ENCODE measurements around the gene FIGN.

FIGN gene

GRCh38 chr2:163709270-163709669 lies 26.5 kb downstream of the FIGN start:
- DNase-seq (ENCODE audit: low read depth in 2 of 2): no peak

- DNase-seq (ENCODE audit: low read depth in 2 of 2): no peak
These were observed 27.5 kb downstream of the FIGN start for GRCh38 chr2:163708265-163708664.

- DNase-seq (ENCODE audit: low read depth in 2 of 2): no peak
These were observed 32.4 kb downstream of the FIGN start for GRCh38 chr2:163703386-163703785.

DNA sequence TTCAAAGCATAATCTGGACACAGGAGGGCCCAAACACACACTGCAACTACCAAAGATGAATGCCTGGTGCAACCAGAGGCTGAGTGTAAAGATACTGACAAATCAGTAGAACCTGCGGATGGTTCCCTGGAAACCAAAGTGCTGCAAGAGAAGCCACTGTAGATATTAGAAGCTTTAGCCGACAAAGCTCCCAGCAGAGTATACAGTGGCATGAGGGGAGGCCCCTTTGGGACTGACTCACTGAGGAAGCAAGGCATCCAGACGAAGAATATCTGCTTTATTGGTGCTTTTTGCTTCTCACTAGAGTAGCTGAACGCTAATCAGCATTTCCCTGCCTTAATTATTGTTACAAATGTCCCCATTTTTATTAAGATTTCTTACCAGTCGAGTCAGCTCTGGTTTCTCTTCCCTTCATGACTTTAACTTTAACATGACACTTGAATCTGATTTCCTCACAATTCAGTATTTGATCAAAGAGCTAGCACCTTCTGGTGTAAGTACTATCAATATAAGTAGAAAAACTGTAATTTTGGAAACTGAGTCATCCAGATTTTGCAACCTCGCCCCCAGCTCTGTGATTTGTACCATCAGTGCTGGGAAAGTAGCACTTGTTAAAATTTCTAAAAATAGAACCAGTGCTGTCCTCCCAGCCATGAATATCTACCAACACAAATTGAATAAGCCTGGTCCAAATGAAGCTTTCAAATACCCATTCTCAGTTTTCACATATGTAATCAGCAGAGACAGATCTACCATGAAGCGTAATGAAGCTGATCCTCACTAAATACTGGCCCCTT lies 34.2 kb downstream of the FIGN start:
- DNase-seq (ENCODE audit: low read depth in 2 of 2): no peak

DNA sequence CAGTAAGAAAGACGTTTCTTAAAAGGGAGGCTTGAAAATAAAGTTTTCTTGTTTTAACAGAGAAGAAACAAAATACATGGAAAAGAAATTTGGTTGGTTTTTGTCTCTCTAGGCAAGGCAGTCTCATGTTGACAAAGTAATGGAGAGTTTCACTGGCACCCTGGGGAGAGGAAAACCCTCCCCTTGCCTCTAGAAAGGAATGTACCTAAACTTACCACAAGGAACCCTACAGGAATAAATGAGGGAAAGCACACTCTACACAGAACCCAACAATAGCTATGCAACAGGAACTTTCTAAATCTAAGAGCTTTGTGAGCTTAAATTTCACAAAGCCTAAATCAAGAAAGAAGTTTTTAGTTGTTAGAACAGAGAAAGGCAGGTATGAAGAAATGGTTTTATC lies 37.0 kb downstream of the FIGN start:
- no peak for DNase-seq (ENCODE audit: low read depth in 2 of 2)

GRCh38 chr2:163697846-163698637 lies 37.8 kb downstream of the FIGN start:
- no peak for DNase-seq (ENCODE audit: low read depth in 2 of 2)

GRCh38 chr2:163697429-163697828 lies 38.4 kb downstream of the FIGN start:
- DNase-seq (ENCODE audit: low read depth in 2 of 2): no peak

- DNase-seq (ENCODE audit: low read depth in 2 of 2): no peak
These were observed 42.3 kb downstream of the FIGN start for GRCh38 chr2:163693484-163693883.

- DNase-seq (ENCODE audit: low read depth in 2 of 2): no peak
These were observed 43.0 kb downstream of the FIGN start for GRCh38 chr2:163692611-163693482.

GRCh38 chr2:163692081-163692480 lies 43.7 kb downstream of the FIGN start:
- no peak for DNase-seq (ENCODE audit: low read depth in 2 of 2)

DNA sequence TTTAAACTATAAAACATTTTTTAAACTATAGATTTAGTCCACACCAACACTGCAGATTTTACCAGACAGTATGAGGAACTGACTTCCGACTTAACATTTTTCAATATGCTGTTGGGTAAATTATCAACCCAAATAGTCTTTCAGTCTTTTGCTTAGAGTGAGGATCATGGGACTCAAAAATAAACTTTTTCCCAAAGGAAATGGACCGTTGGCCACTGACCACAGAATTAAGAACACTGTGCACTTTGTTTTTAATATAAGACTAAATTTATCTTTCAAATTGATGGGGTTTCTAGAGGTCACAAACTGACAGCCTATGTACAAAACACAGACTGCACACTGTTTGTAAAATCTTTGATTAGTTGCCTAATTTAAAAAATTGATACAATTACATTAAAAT lies 44.9 kb downstream of the FIGN start:
- DNase-seq (ENCODE audit: low read depth in 2 of 2): no peak

DNA sequence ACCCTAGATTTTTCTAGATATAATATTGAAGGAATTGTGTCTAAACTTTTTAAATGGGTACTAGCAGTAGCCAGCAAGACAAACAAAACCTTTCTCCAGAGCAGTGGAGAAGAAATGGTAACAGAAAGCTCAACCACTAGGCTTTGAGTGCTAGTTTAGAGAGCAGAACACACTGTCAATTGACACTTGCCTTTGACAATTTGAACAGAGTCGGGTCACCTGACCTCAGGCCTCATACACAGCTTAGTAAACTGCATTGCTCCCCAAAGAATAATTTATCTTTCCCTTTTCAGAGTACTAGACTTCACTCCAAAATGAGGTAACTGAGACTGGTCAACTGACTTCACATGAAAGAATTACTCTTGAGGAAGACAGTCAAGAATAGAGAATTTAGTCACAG lies 48.6 kb downstream of the FIGN start:
- no peak for DNase-seq (ENCODE audit: low read depth in 2 of 2)

DNA sequence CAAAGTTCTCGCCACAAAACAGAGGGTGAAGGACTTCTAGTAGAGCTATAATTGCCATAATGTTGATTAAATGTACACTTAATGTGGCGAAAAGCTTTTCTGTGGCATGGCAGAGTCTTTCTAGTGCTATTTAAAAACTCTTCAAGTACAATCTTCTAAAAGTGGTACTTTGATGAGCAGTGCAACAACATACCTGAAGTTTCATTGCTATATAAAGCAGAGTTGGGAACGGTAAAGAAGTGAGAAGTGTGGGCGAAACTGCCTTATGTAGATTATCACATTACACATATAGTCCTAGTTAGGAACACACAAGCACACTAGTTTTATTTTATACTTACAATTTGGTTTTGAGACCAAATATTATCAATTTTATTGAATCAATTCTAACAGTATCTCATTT lies 49.5 kb downstream of the FIGN start:
- no peak for DNase-seq (ENCODE audit: low read depth in 2 of 2)

DNA sequence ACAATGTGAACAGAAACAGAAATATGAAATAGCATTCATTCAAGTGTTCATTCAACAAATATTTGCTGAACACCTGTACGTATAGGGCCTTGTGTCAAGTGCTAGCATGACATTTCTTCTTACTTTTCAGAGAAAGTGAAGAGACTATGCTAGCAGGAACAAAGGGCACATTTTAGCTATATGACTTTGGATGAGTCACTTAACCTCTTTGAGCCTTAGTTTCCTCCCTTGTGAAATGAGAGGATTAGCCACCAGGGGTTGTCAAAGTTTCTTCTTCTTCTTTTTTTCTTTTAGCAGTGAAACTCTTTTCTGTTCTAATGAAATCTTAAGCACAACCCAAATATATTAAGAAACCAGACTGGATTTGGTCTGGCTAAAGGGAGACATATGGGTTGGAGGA lies 53.1 kb downstream of the FIGN start:
- no peak for DNase-seq (ENCODE audit: low read depth in 2 of 2)

DNA sequence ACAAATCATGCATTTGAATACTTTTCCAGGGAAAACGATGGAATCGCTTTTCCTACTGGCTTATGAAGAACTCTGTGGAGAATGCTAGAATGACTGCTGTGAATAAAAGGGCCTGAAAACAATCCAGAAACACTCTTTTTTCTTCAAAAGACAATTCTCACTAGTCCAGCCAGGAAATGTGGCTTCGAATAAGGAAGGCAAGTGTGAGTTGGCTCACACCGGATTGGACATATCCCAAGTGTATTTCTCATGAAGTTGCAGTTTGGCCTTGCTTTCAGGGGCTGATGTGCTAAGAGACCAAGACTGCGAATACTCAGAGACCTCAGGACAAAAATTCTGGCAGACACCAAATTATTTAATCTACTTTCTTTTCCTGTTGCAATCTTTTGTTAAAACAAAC lies 54.1 kb downstream of the FIGN start:
- DNase-seq (ENCODE audit: low read depth in 2 of 2): no peak

DNA sequence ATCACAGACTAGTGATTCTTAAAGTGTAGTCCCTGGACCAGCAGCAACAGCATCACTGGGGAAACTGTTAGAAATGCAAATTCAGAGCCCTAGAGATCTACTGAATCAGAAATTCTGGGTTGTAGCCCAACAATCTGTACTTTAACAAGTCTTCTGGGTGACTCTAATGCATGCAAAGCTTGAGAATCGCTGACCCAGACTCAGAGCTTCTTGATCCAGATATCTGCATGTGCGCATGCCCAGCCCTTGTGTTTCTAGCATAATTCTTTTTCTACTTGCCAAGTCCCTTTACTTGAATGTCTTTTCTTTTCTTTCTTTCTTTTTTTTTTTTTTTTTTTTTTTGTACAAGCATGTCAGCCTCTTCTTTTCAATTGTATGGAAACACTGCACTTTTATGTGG lies 60.4 kb downstream of the FIGN start:
- no peak for DNase-seq (ENCODE audit: low read depth in 2 of 2)

DNA sequence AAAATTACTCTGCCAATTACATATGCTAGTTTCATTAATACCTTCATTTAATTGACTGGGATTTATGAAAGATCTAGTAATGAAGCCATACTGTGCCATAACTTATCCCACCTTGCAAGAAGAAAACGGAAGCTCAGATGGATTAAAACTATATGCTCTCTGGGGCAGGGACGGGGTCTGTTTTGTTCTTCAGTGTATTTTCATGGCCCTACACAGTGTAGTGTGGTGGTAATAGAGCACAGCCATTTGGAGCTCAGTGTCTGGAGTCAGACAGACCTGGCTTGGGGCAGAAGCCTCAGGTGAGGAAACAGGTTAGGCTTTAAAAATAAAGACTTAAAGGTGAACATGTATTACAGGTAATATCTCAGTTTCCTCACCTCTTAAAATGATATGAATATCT lies 62.3 kb downstream of the FIGN start:
- DNase-seq (ENCODE audit: low read depth in 2 of 2): no peak

DNA sequence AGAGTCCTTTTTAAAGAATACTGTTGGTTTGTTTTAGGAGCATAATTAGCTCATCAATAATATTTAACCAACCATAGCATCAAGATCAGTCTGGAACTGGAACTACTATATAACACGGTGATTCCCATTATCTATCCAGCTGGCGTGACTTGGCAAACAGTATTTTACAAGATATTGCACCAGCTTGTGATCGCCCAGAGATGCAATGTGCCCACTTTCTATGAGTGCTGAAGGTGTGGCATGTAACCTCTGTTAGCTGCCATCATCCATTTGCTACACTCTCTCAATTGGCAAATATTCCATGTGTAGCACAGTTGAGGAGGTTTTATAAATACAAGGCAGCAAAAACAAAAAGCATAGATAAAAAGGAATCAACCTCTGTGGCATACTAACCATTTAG lies 64.9 kb downstream of the FIGN start:
- DNase-seq (ENCODE audit: low read depth in 2 of 2): no peak

GRCh38 chr2:163669506-163669905 lies 66.3 kb downstream of the FIGN start:
- DNase-seq (ENCODE audit: low read depth in 2 of 2): no peak

- no peak for DNase-seq (ENCODE audit: low read depth in 2 of 2)
These were observed 68.5 kb downstream of the FIGN start for GRCh38 chr2:163667064-163667887.

DNA sequence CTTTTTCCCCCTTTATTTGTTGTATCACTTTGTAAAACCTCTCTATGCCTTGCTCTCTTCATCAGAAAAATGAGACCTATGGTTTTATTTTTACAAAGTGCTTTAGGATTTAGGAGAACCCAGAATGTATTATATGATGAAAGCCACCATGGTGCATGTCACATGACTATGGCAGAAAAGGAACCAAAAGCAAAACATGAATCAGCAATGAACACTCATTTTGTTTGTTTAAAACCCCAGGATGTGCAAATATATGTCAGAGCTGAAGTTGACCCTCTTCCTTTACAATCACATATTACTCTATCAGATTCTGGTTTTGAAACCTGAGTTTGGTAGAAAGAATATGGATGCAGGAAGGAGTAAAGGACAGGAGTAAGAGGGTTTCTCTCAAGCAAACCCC lies 70.0 kb downstream of the FIGN start:
- DNase-seq (ENCODE audit: low read depth in 2 of 2): no peak
